ENCODE results near the gene ADPRM. TPM values are rescaled to one million over a fixed set of nuclear protein-coding genes. Genes with fewer than 3 reads are reported as not detected.
A peak's percentile ranks its signal among the peaks of the same experiment; 100 is the strongest.
"Not testable (repeated sequence)": the region's sequence is repeated elsewhere in the genome, so short reads cannot be mapped to it uniquely, and the experiment has no call there.

The ADPRM gene
- total RNA-seq, 1 donor from 2014 or later, result 5.2 TPM

DNA sequence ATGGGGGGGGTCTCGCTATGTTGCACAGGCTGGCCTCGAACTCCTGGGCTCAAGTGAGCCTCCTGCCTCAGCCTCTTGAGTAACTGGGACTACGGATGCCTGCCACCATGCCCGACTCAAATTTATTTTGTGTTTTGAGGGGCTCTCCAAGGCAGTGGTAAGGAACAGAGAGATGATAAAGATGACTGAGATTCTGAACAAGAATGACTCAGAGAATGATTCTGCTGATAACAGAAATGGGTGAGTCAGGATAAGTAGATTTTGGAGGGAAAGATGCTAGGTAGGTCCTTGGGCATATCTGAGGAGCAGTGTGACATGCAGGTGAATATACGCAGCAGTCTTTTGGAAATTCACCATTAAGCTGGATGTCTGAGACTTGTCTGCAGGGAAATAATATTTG, 29.8 kb downstream of the ADPRM start:
- Mint-ChIP-seq H3K4me1 (ENCODE audit: unreplicated experiment) (no peaks in the 10 kb centered on the region), H3K9me3 (ENCODE audit: unreplicated experiment) (no peaks in the 10 kb centered on the region), H3K4me3 (ENCODE audit: unreplicated experiment) (no peak overlapping the region), H3K36me3 (ENCODE audit: low read depth, unreplicated experiment) (peaks cover 4% of the 10 kb centered on the region), H3K27me3 (ENCODE audit: unreplicated experiment) (peaks cover 2% of the 10 kb centered on the region), H3K27ac (ENCODE audit: unreplicated experiment) (no peak overlapping the region)
- no peak for TF ChIP-seq CTCF (IDR thresholded peaks at IDR 0.05; ENCODE audit: unreplicated experiment)
- DNase-seq (ENCODE audit: low spot score), result no peak

GRCh38 chr17:10728331-10728892, 31.0 kb downstream of the ADPRM start:
- Mint-ChIP-seq H3K4me3 (ENCODE audit: unreplicated experiment) (no peak overlapping the region), H3K4me1 (ENCODE audit: unreplicated experiment) (no peaks in the 10 kb centered on the region), H3K9me3 (ENCODE audit: unreplicated experiment) (no peaks in the 10 kb centered on the region), H3K27me3 (ENCODE audit: unreplicated experiment) (peaks cover 2% of the 10 kb centered on the region), H3K27ac (ENCODE audit: unreplicated experiment) (no peak overlapping the region), H3K36me3 (ENCODE audit: low read depth, unreplicated experiment) (peaks cover 4% of the 10 kb centered on the region)
- no peak for DNase-seq (ENCODE audit: low spot score)
- TF ChIP-seq CTCF (IDR thresholded peaks at IDR 0.05; ENCODE audit: unreplicated experiment), result no peak

DNA sequence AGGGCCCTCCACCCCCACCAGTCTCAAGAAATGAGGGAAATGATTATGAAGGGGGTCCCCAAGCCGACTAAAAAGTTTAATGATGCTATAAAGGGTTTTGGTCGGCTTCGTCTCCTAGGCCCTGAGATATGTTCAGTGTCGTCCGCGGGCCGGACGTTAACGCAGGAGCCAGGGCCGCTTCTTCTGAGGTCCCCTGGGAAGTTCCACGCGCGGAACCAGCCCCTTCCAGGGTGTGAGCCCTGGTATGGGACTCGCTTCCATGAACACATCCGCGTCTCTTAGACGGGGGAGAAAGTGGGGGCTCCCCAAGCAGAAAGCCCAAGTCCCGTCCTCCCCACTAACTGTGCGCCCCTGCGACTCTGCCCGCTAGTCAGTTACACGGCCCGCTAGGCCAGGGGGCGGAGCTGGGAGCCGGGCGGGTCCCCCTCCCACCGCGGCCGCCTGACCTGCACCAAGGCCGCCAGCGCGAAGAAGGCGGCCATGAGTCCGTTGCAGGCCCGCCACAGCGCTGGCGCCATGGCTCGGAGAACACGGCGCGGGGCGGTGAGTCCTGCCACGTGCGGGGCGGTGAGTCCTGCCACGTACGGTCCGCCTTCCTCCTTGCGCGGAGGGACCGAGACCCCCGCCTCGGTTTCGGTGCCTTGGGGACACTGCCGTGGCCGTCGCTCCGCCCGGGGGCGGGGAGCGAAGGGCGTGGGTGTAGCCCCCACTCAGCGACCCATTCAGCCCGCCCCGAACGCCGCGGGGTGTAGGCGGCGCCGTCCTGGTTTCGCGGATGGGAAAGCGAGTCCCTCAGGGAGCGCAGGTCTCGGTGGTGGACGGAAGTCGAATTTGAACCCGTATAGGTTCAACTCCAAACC, 32.2 kb downstream of the ADPRM start, which contains the start of gene TMEM220:
TMEM220 (minus strand) TSS at position 690 of the 860 bp plus-strand sequence; CDS start at position 518, 172 bp downstream.
- no peaks in the 10 kb centered on the region for H3K9me3 Mint-ChIP-seq (ENCODE audit: unreplicated experiment)
- no peak for TF ChIP-seq CTCF (IDR thresholded peaks at IDR 0.05; ENCODE audit: unreplicated experiment)
- DNase-seq (ENCODE audit: low spot score), result peak; percentile 83
- H3K36me3 Mint-ChIP-seq (ENCODE audit: low read depth, unreplicated experiment), result no peaks in the 10 kb centered on the region
- peak within 1 kb of the TSS; percentile 68 for H3K27ac Mint-ChIP-seq (ENCODE audit: unreplicated experiment)
- H3K27me3 Mint-ChIP-seq (ENCODE audit: unreplicated experiment), result no peaks in the 10 kb centered on the region
- no peaks in the 10 kb centered on the region for H3K4me1 Mint-ChIP-seq (ENCODE audit: unreplicated experiment)
- peak within 1 kb of the TSS; percentile 94 for H3K4me3 Mint-ChIP-seq (ENCODE audit: unreplicated experiment)

DNA sequence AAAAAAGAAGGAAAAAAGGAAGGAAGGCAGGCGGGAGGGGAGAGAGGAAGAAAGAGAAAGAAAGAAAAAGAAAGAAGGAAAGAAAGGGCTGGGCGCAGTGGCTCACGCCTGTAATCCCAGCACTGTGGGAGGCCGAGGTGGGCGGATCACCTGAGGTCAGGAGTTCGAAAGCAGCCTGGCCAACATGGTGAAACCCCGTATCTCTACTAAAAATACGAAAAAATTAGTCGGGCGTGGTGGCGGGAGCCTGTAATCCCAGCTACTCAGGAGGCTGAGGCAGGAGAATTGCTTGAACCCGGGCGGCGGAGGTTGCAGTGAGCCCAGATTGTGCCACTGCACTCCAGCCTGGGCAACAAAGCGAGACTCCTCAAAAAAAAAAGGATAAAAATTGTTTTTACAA, 32.9 kb downstream of the ADPRM start:
- not testable (repeated sequence) for DNase-seq (ENCODE audit: low spot score); H3K27me3 Mint-ChIP-seq (ENCODE audit: unreplicated experiment); H3K9me3 Mint-ChIP-seq (ENCODE audit: unreplicated experiment); H3K36me3 Mint-ChIP-seq (ENCODE audit: low read depth, unreplicated experiment); H3K4me1 Mint-ChIP-seq (ENCODE audit: unreplicated experiment)
- peak overlapping the region; percentile 94 for H3K4me3 Mint-ChIP-seq (ENCODE audit: unreplicated experiment)
- peak overlapping the region; percentile 68 for H3K27ac Mint-ChIP-seq (ENCODE audit: unreplicated experiment)

- Mint-ChIP-seq H3K27me3 (ENCODE audit: unreplicated experiment) (no peaks in the 10 kb centered on the region), H3K4me1 (ENCODE audit: unreplicated experiment) (no peaks in the 10 kb centered on the region), H3K9me3 (ENCODE audit: unreplicated experiment) (no peaks in the 10 kb centered on the region), H3K27ac (ENCODE audit: unreplicated experiment) (no peak overlapping the region), H3K36me3 (ENCODE audit: low read depth, unreplicated experiment) (no peaks in the 10 kb centered on the region), H3K4me3 (ENCODE audit: unreplicated experiment) (no peak overlapping the region)
- no peak for TF ChIP-seq CTCF (IDR thresholded peaks at IDR 0.05; ENCODE audit: unreplicated experiment)
- no peak for DNase-seq (ENCODE audit: low spot score)
These were observed 34.0 kb downstream of the ADPRM start for GRCh38 chr17:10731408-10731879.

- not testable (repeated sequence) for H3K27ac Mint-ChIP-seq (ENCODE audit: unreplicated experiment); H3K4me1 Mint-ChIP-seq (ENCODE audit: unreplicated experiment); DNase-seq (ENCODE audit: low spot score); H3K27me3 Mint-ChIP-seq (ENCODE audit: unreplicated experiment); H3K9me3 Mint-ChIP-seq (ENCODE audit: unreplicated experiment); H3K36me3 Mint-ChIP-seq (ENCODE audit: low read depth, unreplicated experiment); H3K4me3 Mint-ChIP-seq (ENCODE audit: unreplicated experiment)
These were observed 34.7 kb downstream of the ADPRM start for GRCh38 chr17:10732121-10732520.

Measured in endothelial cell (in vitro differentiated cells).